ENCODE results near the gene GATAD1.

DNA sequence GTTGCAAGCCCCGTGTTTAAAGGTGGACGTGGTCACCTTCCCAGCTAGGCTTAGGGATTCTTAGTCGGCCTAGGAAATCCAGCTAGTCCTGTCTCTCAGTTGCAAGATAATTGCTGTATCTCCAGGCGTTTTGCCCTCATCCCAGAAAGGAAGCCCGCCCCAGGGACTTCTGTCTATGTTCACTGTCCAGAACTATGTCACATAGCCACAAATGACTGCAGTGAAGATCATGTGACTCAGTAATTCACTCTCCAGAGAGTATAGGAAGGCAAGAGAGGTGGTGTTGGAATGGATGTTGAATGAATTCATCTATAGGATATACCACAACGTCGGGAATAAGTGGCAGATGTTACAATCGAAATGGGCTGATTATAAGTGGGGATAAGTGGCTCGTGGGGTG, 30.8 kb downstream of the GATAD1 start:
- TF ChIP-seq, protein P1, sequence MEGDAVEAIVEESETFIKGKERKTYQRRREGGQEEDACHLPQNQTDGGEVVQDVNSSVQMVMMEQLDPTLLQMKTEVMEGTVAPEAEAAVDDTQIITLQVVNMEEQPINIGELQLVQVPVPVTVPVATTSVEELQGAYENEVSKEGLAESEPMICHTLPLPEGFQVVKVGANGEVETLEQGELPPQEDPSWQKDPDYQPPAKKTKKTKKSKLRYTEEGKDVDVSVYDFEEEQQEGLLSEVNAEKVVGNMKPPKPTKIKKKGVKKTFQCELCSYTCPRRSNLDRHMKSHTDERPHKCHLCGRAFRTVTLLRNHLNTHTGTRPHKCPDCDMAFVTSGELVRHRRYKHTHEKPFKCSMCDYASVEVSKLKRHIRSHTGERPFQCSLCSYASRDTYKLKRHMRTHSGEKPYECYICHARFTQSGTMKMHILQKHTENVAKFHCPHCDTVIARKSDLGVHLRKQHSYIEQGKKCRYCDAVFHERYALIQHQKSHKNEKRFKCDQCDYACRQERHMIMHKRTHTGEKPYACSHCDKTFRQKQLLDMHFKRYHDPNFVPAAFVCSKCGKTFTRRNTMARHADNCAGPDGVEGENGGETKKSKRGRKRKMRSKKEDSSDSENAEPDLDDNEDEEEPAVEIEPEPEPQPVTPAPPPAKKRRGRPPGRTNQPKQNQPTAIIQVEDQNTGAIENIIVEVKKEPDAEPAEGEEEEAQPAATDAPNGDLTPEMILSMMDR (IDR thresholded peaks at IDR 0.05; ENCODE audit: insufficient read depth, low read length, poor library complexity, severe bottlenecking) = no peak
- no peak for TF ChIP-seq EZH2phosphoT487 (conservative IDR thresholded peaks at IDR 0.05; ENCODE audit: low read length)
